NB4 (cell line): Measurements from ENCODE around the gene ABHD14A.

Source experiments
- CTCF ChIP-seq: IDR thresholded peaks from one replicate; pipeline ENCODE4 v1.5.1; 2012; ENCODE audit warnings: low read depth, low read length
- POLR2A ChIP-seq: IDR thresholded peaks from 2 replicates; pipeline ENCODE4 v1.6.1; 2011; ENCODE audit warnings: mild to moderate bottlenecking; ENCODE audit not compliant: insufficient read length; ENCODE audit errors: extremely low read depth

DNA sequence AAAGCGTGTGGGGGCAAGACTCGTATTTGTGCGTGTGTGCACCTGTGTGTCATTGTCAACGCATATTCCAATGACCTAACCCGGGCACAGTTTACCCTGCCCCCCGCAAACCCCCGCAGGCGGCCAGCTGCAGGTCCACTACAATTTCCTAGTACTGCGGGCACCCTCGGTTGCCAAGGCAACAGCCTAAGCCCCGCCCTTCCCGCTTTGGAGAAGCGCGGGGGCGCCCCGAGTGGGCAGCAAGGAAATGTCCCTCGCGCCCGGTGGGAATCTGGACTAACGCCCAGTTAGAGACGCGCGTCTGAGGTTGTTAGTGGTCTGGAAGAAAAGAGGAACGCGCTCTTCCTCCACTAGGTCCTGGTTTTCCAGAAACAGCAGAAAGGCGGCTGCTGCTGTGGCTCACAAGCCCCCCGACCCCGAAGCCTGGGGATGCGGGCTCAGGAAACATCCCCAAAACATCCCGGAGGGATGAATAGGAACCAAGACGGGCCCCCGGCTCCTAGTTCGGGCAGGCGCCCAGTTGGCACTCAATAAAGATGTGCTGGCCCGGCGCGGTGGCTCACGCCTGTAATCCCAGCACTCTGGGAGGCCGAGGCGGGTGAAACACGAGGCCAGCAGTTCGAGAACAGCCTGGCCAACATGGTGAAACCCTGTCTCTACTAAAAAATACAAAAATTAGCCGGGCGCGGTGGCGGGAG is 1.1 kb downstream of the ABHD14A start:
- TF ChIP-seq CTCF = peak; percentile 14
- no peak for TF ChIP-seq POLR2A
